HCT116 (cell line): ENCODE results near the gene MANSC1. TPM values are rescaled to one million over a fixed set of nuclear protein-coding genes. Genes with fewer than 3 reads are reported as not detected.

Source experiments
- ATAC-seq: fragments of 200-7000 bp; cut with Tn5 transposase; 2 replicates; pipeline ENCODE4 v1.9.1; 2020; ENCODE audit warnings: mild to moderate bottlenecking, moderate library complexity
- BruUV-seq: library from RNA; stranded (reverse); fragments of 400-500 nt; replicated peaks from 2 replicates; lab custom pipeline; 2021; lab: Mats Ljungman, UMichigan
- CTCF ChIA-PET: fragments of 300-600 bp; sonication (Branson Sonifier 250); formaldehyde crosslinking; loops from one replicate; lab custom pipeline; 2021; ENCODE audit warnings: antibody characterized with exemption; lab: Charles Lee
- POLR2A ChIA-PET: fragments of 300-600, 350-600 bp; sonication (Branson Sonifier 250); formaldehyde crosslinking; loops from one replicate; lab custom pipeline; 2021; ENCODE audit warnings: antibody characterized with exemption; lab: Charles Lee
- RAD21 ChIA-PET, 2 experiments: fragments of 300-600 bp; sonication (Branson Sonifier 250); formaldehyde crosslinking; loops; one replicate each; lab custom pipeline; 2023; ENCODE audit warnings: low total read pairs in 2 of 2; ENCODE audit not compliant: uncharacterized antibody in 2 of 2, unreplicated experiment in 2 of 2, low non-redundant PET in 1 of 2; lab: Charles Lee
- DNase-seq: peaks from one replicate; pipeline ENCODE4 v3.0.0-alpha.2; 2010; ENCODE audit warnings: low read depth, low spot score
- H2AFZ ChIP-seq: fragments of 200-600 bp; shearing (Covaris generic), sonication (generic); 2 replicates; pipeline ENCODE4 v1.6.1; 2017; ENCODE audit warnings: low read depth, mixed run types, mixed read lengths, antibody characterized with exemption, low read length; ENCODE audit not compliant: poor library complexity, severe bottlenecking
- H3K27ac ChIP-seq: 2 replicates; pipeline ENCODE4 v1.5.1; 2012; ENCODE audit warnings: low read depth, low read length
- H3K27me3 ChIP-seq: fragments of 200-600 bp; sonication (generic); 2 replicates; pipeline ENCODE4 v1.6.1; 2016; ENCODE audit warnings: mixed run types, low read length, mixed read lengths; ENCODE audit not compliant: insufficient read depth
- H3K36me3 ChIP-seq, 2 experiments: fragments of 200-500 bp in 1 of 2; fragments of 200-600 bp in 1 of 2; sonication (Bioruptor generic) in 1 of 2; sonication (generic) in 1 of 2; 2 replicates each; pipeline versions ENCODE4 v1.5.1 to v1.6.1; 2014 to 2016; ENCODE audit warnings: low read length in 2 of 2, inconsistent platforms in 1 of 2, mixed read lengths in 1 of 2, mixed run types in 1 of 2; ENCODE audit not compliant: insufficient read depth in 2 of 2, control insufficient read depth in 1 of 2
- H3K4me1 ChIP-seq, 2 experiments: fragments of 200-600 bp in 1 of 2; sonication (generic) in 1 of 2; 2 replicates each; pipeline versions ENCODE4 v1.5.1 to v1.6.1; 2012 to 2017; ENCODE audit warnings: low read length in 2 of 2, inconsistent platforms in 1 of 2, mild to moderate bottlenecking in 1 of 2, mixed read lengths in 1 of 2, mixed run types in 1 of 2, moderate library complexity in 1 of 2; ENCODE audit not compliant: insufficient read depth in 2 of 2, control insufficient read depth in 1 of 2
- H3K4me2 ChIP-seq: fragments of 200-600 bp; sonication (generic); 2 replicates; pipeline ENCODE4 v1.6.1; 2017; ENCODE audit warnings: mixed run types, low read length, mixed read lengths
- H3K4me3 ChIP-seq, 2 experiments: fragments of 200-600 bp in 1 of 2; sonication (generic) in 1 of 2; replicated peaks in 1 of 2; 2 replicates each; pipeline ENCODE4 v1.5.1; 2011 to 2016; ENCODE audit warnings: low read length in 2 of 2, control low read depth in 1 of 2, low read depth in 1 of 2, mild to moderate bottlenecking in 1 of 2, mixed read lengths in 1 of 2, mixed run types in 1 of 2
- H3K79me2 ChIP-seq: fragments of 200-600 bp; sonication (generic); 2 replicates; pipeline ENCODE4 v1.6.1; 2017; ENCODE audit warnings: mild to moderate bottlenecking, mixed run types, low read length, moderate library complexity, mixed read lengths; ENCODE audit not compliant: insufficient read depth
- H3K9ac ChIP-seq: fragments of 200-600 bp; sonication (generic); 2 replicates; pipeline ENCODE4 v1.6.1; 2016; ENCODE audit warnings: low read length, mixed read lengths
- H3K9me2 ChIP-seq: fragments of 200-600 bp; sonication (generic), shearing (Covaris generic); 2 replicates; pipeline ENCODE4 v1.6.1; 2017; ENCODE audit warnings: mixed run types, mild to moderate bottlenecking, moderate library complexity; ENCODE audit not compliant: insufficient read depth
- H3K9me3 ChIP-seq, 2 experiments: fragments of 200-500 bp in 1 of 2; fragments of 200-600 bp in 1 of 2; sonication (Bioruptor generic) in 1 of 2; sonication (generic) in 1 of 2; 2 replicates each; pipeline ENCODE4 v1.6.1; 2014 to 2017; ENCODE audit warnings: low read length in 2 of 2, mixed read lengths in 2 of 2, inconsistent platforms in 1 of 2, low read depth in 1 of 2, mild to moderate bottlenecking in 1 of 2, mixed run types in 1 of 2, moderate library complexity in 1 of 2; ENCODE audit not compliant: control insufficient read depth in 1 of 2, insufficient read depth in 1 of 2
- H4K20me1 ChIP-seq: fragments of 200-600 bp; sonication (generic), shearing (Covaris generic); 2 replicates; pipeline ENCODE4 v1.6.1; 2017; ENCODE audit warnings: mixed run types, mild to moderate bottlenecking, moderate library complexity; ENCODE audit not compliant: insufficient read depth
- CTCF ChIP-seq, 3 experiments: fragments of 200-600 bp in 1 of 3; sonication (generic) in 1 of 3; IDR thresholded peaks in 2 of 3; conservative IDR thresholded peaks in 1 of 3; 2 replicates each; pipeline ENCODE4 v1.5.1; 2012 to 2017; ENCODE audit warnings: low read depth in 2 of 3, low read length in 2 of 3, antibody characterized with exemption in 1 of 3, borderline replicate concordance in 1 of 3, control low read depth in 1 of 3, mild to moderate bottlenecking in 1 of 3, mixed read lengths in 1 of 3, mixed run types in 1 of 3, moderate library complexity in 1 of 3; ENCODE audit not compliant: insufficient read depth in 1 of 3
- ELF1 ChIP-seq: IDR thresholded peaks from 2 replicates; pipeline ENCODE4 v1.6.1; 2012; ENCODE audit warnings: low read depth, borderline replicate concordance
- MAX ChIP-seq: IDR thresholded peaks from 2 replicates; pipeline ENCODE4 v1.6.1; 2012
- RAD21 ChIP-seq: IDR thresholded peaks from 2 replicates; pipeline ENCODE4 v1.6.1; 2012; ENCODE audit warnings: low read depth, mild to moderate bottlenecking
- REST ChIP-seq: IDR thresholded peaks from 2 replicates; pipeline ENCODE4 v1.6.1; 2012; ENCODE audit warnings: low read depth
- SIN3A ChIP-seq: IDR thresholded peaks from 2 replicates; pipeline ENCODE4 v1.6.1; 2012; ENCODE audit warnings: low read depth
- SP1 ChIP-seq: IDR thresholded peaks from 2 replicates; pipeline ENCODE4 v1.6.1; 2012; ENCODE audit warnings: low read depth
- YY1 ChIP-seq: IDR thresholded peaks from 2 replicates; pipeline ENCODE4 v1.6.1; 2011; ENCODE audit warnings: low read length, low read depth, moderate library complexity, mild to moderate bottlenecking; ENCODE audit not compliant: insufficient replicate concordance; ENCODE audit errors: extremely low read depth
- ZBTB33 ChIP-seq: IDR thresholded peaks from 2 replicates; pipeline ENCODE4 v1.6.1; 2011; ENCODE audit warnings: mild to moderate bottlenecking, low read length, moderate library complexity; ENCODE audit not compliant: insufficient replicate concordance; ENCODE audit errors: extremely low read depth
- intact Hi-C: fragments of 100-400 bp; cut with micrococcal nuclease; formaldehyde crosslinking; loops from 2 replicates; pipeline ENCODE4 v1.10.0; 2022
- total RNA-seq: library from RNA; stranded (reverse); gene quantifications from one replicate; pipeline ENCODE4 v1.2.1, GENCODE V29; 2021; ENCODE audit not compliant: unreplicated experiment

MANSC1 gene
- total RNA-seq, 1 experiment from 2014 or later = 0.20 TPM

- DNase-seq (no peak), ATAC-seq (no peak)
- TF ChIP-seq ZBTB33 (no peak), MAX (no peak), RAD21 (no peak), SP1 (no peak), ELF1 (no peak), SIN3A (no peak), YY1 (no peak), CTCF (IDR thresholded peaks at IDR 0.05 in 2 of 3, conservative IDR thresholded peaks at IDR 0.05 in 1 of 3; ENCODE audit: borderline replicate concordance in 1 of 3, insufficient read depth in 1 of 3, low read depth in 2 of 3, low read length in 2 of 3) (no peak), REST (no peak)
- Histone ChIP-seq H3K27me3 (no peaks in the 10 kb centered on the region), H3K4me1 (no peaks in the 10 kb centered on the region), H3K9me2 (no peaks in the 10 kb centered on the region), H3K9me3 (no peaks in the 10 kb centered on the region), H3K9ac (no peak overlapping the region), H3K4me3 (no peak overlapping the region), H3K4me2 (no peak overlapping the region), H3K36me3 (no peaks in the 10 kb centered on the region), H3K27ac (no peak overlapping the region), H4K20me1 (no peaks in the 10 kb centered on the region), H3K79me2 (no peaks in the 10 kb centered on the region), H2AFZ (no peak overlapping the region)
- ChIA-PET CTCF (no interaction called here), POLR2A (interaction anchor here (1.5 kb wide), 1 partner anchor 9 kb away, joined by 5 read pairs; the partner anchor contains the start of gene BORCS5), RAD21 (no interaction called here)
- intact Hi-C loops = no loop called here
- BruUV-seq = no TSS peak
These were observed 15.9 kb upstream of the MANSC1 start for GRCh38 chr12:12365931-12366431.
